ENCODE results near the gene ABCB8. TPM values are rescaled to one million over a fixed set of nuclear protein-coding genes. Genes with fewer than 3 reads are reported as not detected.

The ABCB8 gene
- total and polyA plus RNA-seq, 9 of the 15 experiments (the other 6 are each of a cell fraction or from before 2014, with no cell fraction given) = 7.6 to 106 (median 36.3) TPM

DNA sequence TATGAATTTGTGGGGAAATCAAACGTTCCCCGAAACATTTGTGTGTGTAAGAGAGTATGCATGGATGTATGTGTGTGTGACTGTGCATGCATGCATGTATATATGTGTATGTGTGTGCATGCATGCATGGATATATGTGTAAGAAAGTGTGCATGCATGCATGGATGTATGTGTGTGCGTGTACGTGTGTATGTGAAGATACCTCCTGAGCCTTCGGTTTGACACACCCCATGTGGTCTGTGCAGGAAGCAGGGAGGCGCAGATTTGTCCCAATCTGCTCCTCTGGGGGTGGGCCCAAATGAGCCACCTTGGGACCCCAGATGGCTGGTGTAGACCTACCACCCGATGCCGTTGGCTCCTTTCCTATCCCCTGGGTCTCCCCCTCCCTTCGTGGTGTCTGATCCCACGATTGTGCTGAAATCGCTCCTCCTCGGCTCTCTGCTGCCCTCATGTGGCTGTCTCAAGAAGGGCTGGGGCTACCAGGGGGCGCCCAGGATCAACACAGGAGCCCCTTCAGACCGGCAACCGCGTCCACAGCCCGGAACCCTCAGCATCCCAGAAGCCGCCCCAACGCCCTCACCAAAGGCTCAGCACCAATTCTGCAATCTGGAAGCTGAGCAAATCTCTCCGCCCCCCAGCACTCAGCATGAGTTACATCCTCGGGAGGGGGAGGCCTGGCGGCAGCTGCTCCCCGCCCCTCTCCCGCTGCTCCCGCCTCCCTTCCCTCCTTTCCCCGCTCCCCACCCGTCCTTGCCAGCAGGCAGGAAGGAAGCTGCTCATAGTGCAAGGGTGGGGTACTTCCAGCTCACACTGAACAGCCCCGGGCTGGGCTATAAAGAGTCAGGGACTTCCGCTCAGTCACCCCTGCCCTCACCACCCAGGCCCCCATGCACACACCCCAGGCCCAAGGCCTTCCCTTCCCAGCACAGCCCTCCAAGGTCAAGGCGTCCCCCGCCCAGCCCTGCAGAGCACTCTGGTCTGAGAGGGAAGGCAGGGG is 39.7 kb upstream of the ABCB8 start (continued):
- no peak for TF ChIP-seq BRF2 (IDR thresholded peaks at IDR 0.05; ENCODE audit: borderline replicate concordance, insufficient read depth, insufficient read length)
- TF ChIP-seq HMG20B (CRISPR knock-in tag; IDR thresholded peaks at IDR 0.05) = no peak
- TF ChIP-seq HOXB6 (CRISPR knock-in tag; IDR thresholded peaks at IDR 0.05; ENCODE audit: borderline replicate concordance) = no peak
- TF ChIP-seq CBX1 (IDR thresholded peaks at IDR 0.05; ENCODE audit: low read depth) = peak; percentile 72; the same call in 1 of the 2 replicates
- TF ChIP-seq TAL1 (IDR thresholded peaks at IDR 0.05) = no peak
- TF ChIP-seq SFPQ (IDR thresholded peaks at IDR 0.05; ENCODE audit: low read depth, low read length) = no peak
- no peak for TF ChIP-seq ZNF140 (CRISPR knock-in tag; IDR thresholded peaks at IDR 0.05)
- no peak for TF ChIP-seq KLF10 (CRISPR knock-in tag; IDR thresholded peaks at IDR 0.05)
- no peak for TF ChIP-seq ARHGAP35 (IDR thresholded peaks at IDR 0.05; ENCODE audit: partially characterized antibody)
- no peak for TF ChIP-seq CUX1 (CRISPR knock-in tag; IDR thresholded peaks at IDR 0.05)
- TF ChIP-seq SUPT5H (IDR thresholded peaks at IDR 0.05) = no peak
- TF ChIP-seq SMARCB1 (IDR thresholded peaks at IDR 0.05; ENCODE audit: insufficient read length, low read depth) = no peak
- no peak for TF ChIP-seq TCF3 (CRISPR knock-in tag; IDR thresholded peaks at IDR 0.05)
- no peak for TF ChIP-seq ETV6 (IDR thresholded peaks at IDR 0.05; ENCODE audit: borderline replicate concordance in 1 of 2, low read depth in 2 of 2, low read length in 1 of 2)
- TF ChIP-seq ETV6 (CRISPR knock-in tag; IDR thresholded peaks at IDR 0.05; ENCODE audit: borderline replicate concordance) = no peak
- TF ChIP-seq HCFC1 (IDR thresholded peaks at IDR 0.05; ENCODE audit: low read depth, low read length) = peak; percentile 28; the same call in 1 of the 2 replicates

Measured in K562 (cell line).